Neural cell (in vitro differentiated cells): ENCODE results near the gene PLCL1. TPM values are rescaled to one million over a fixed set of nuclear protein-coding genes. Genes with fewer than 3 reads are reported as not detected.

Experiments used
- H2AFZ ChIP-seq: fragments of 200-600, 300-800 bp; sonication (generic), shearing (Covaris generic); 2 replicates; pipeline ENCODE4 v1.6.0; 2014; ENCODE audit warnings: low read depth, mild to moderate bottlenecking, antibody characterized with exemption, low read length, moderate library complexity
- H3F3A ChIP-seq: fragments of 200-600 bp; shearing (Covaris generic); 2 replicates; pipeline ENCODE4 v1.6.1; 2016; ENCODE audit warnings: mild to moderate bottlenecking, moderate library complexity, mixed read lengths, antibody characterized with exemption, low read length; ENCODE audit not compliant: insufficient read depth, poor library complexity, severe bottlenecking
- H3K27ac ChIP-seq: fragments of 200-600, 300-800 bp; sonication (generic), shearing (Covaris generic); 2 replicates; pipeline ENCODE4 v1.5.1; 2014; ENCODE audit warnings: mild to moderate bottlenecking, low read length, moderate library complexity
- H3K27me3 ChIP-seq: fragments of 300-800, 200-600 bp; sonication (generic), shearing (Covaris generic); 2 replicates; pipeline ENCODE4 v1.6.0; 2014; ENCODE audit warnings: mild to moderate bottlenecking, low read depth, low read length, moderate library complexity; ENCODE audit not compliant: insufficient read depth
- H3K36me3 ChIP-seq: fragments of 300-800, 200-600 bp; sonication (generic), shearing (Covaris generic); 2 replicates; pipeline ENCODE4 v1.5.1; 2014; ENCODE audit warnings: mild to moderate bottlenecking, antibody characterized with exemption, low read length, moderate library complexity; ENCODE audit not compliant: insufficient read depth
- H3K4me2 ChIP-seq: fragments of 300-800, 200-600 bp; sonication (generic), shearing (Covaris generic); 2 replicates; pipeline ENCODE4 v1.6.0; 2014; ENCODE audit warnings: mild to moderate bottlenecking, low read length
- H3K4me3 ChIP-seq: fragments of 300-800, 200-600 bp; sonication (generic), shearing (Covaris generic); 2 replicates; pipeline ENCODE4 v1.5.1; 2014; ENCODE audit warnings: mild to moderate bottlenecking, low read length, moderate library complexity
- H3K79me2 ChIP-seq: fragments of 200-600 bp; shearing (Covaris generic); replicated peaks from 2 replicates; pipeline ENCODE4 v1.6.0; 2014; ENCODE audit warnings: mild to moderate bottlenecking, low read length, moderate library complexity; ENCODE audit not compliant: insufficient read depth
- H3K9ac ChIP-seq: fragments of 300-800, 200-600 bp; sonication (generic), shearing (Covaris generic); 2 replicates; pipeline ENCODE4 v1.6.1; 2016; ENCODE audit warnings: mild to moderate bottlenecking, low read length, mixed read lengths
- H3K9me2 ChIP-seq: fragments of 200-600 bp; shearing (Covaris generic); 2 replicates; pipeline ENCODE4 v1.6.1; 2016; ENCODE audit warnings: mild to moderate bottlenecking, low read length, mixed read lengths; ENCODE audit not compliant: insufficient read depth
- H3K9me3 ChIP-seq: fragments of 200-600, 300-800 bp; sonication (generic), shearing (Covaris generic); 2 replicates; pipeline ENCODE4 v1.6.1; 2016; ENCODE audit warnings: mild to moderate bottlenecking, mixed run types, low read length, moderate library complexity, mixed read lengths
- H4K20me1 ChIP-seq: fragments of 200-600 bp; shearing (Covaris generic); 2 replicates; pipeline ENCODE4 v1.6.1; 2016; ENCODE audit warnings: mild to moderate bottlenecking, mixed run types; ENCODE audit not compliant: insufficient read depth
- EP300 ChIP-seq: fragments of 450-650 bp; conservative IDR thresholded peaks from 2 replicates; pipeline ENCODE4 v1.6.1; 2014; ENCODE audit warnings: antibody characterized with exemption, mild to moderate bottlenecking, moderate library complexity; ENCODE audit not compliant: poor library complexity, severe bottlenecking
- EZH2 ChIP-seq: fragments of 200-600, 300-800 bp; shearing (Covaris generic), sonication (generic); IDR thresholded peaks from 2 replicates; pipeline ENCODE4 v1.6.1; 2014; ENCODE audit warnings: antibody characterized with exemption, low read length, borderline replicate concordance, mild to moderate bottlenecking; ENCODE audit not compliant: insufficient read depth, poor library complexity, severe bottlenecking
- MXI1 ChIP-seq: fragments of 450-650 bp; conservative IDR thresholded peaks from 2 replicates; pipeline ENCODE4 v1.6.1; 2014; ENCODE audit warnings: antibody characterized with exemption, mild to moderate bottlenecking; ENCODE audit not compliant: poor library complexity, severe bottlenecking
- POLR2AphosphoS5 ChIP-seq: IDR thresholded peaks from 2 replicates; pipeline ENCODE4 v1.6.1; 2012
- RAD21 ChIP-seq: fragments of 450-650 bp; conservative IDR thresholded peaks from 2 replicates; pipeline ENCODE4 v1.6.1; 2014; ENCODE audit warnings: antibody characterized with exemption, mild to moderate bottlenecking, moderate library complexity
- REST ChIP-seq: IDR thresholded peaks from 2 replicates; pipeline ENCODE4 v1.6.1; 2012; ENCODE audit warnings: borderline replicate concordance
- SMC3 ChIP-seq: fragments of 450-650 bp; conservative IDR thresholded peaks from 2 replicates; pipeline ENCODE4 v1.6.1; 2014; ENCODE audit warnings: antibody characterized with exemption, mild to moderate bottlenecking, moderate library complexity; ENCODE audit not compliant: poor library complexity
- TAF1 ChIP-seq: IDR thresholded peaks from 2 replicates; pipeline ENCODE4 v1.6.1; 2012; ENCODE audit warnings: low read depth
- polyA plus RNA-seq: library from polyadenylated mRNA; depleted of rRNA; stranded (reverse); fragments of >200 nt; gene quantifications from 2 replicates; pipeline ENCODE4 v1.2.3, GENCODE V29; 2014
- TF ChIP-seq, protein P1 (sequence below): fragments of 450-650 bp; IDR thresholded peaks from 2 replicates; pipeline ENCODE4 v1.5.1; 2014; ENCODE audit warnings: antibody characterized with exemption, mild to moderate bottlenecking, moderate library complexity; ENCODE audit not compliant: poor library complexity, severe bottlenecking

Gene PLCL1
- polyA plus RNA-seq, 1 donor from 2014 or later = 6.8 TPM

DNA sequence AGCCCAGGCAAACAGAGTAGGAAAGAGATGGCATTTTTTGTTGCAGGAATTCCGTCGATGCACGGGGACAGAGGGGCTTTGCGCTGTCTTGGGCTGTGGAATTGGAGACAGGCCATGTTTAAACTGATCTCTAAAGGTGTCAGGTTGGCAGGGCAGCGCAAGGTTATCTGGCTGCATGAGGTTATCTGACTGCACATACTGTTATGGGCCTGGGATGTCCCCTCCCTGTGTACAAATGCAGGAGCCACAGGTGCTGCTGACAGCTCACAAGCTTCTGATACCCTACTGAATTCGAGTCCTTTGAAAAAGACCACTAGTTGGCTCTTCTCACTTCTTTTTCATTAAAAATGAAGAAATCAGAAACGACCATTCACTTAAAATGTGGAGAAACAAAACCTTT lies 255.4 kb downstream of the PLCL1 start:
- Histone ChIP-seq H3K9ac (no peak overlapping the region), H4K20me1 (no peaks in the 10 kb centered on the region), H2AFZ (no peak overlapping the region), H3K4me2 (no peak overlapping the region), H3K4me3 (no peak overlapping the region), H3K36me3 (no peaks in the 10 kb centered on the region), H3K9me3 (no peaks in the 10 kb centered on the region), H3K9me2 (no peaks in the 10 kb centered on the region), H3K27me3 (no peaks in the 10 kb centered on the region), H3K27ac (no peak overlapping the region), H3F3A (no peaks in the 10 kb centered on the region), H3K79me2 (no peaks in the 10 kb centered on the region)
- TF ChIP-seq, protein P1, sequence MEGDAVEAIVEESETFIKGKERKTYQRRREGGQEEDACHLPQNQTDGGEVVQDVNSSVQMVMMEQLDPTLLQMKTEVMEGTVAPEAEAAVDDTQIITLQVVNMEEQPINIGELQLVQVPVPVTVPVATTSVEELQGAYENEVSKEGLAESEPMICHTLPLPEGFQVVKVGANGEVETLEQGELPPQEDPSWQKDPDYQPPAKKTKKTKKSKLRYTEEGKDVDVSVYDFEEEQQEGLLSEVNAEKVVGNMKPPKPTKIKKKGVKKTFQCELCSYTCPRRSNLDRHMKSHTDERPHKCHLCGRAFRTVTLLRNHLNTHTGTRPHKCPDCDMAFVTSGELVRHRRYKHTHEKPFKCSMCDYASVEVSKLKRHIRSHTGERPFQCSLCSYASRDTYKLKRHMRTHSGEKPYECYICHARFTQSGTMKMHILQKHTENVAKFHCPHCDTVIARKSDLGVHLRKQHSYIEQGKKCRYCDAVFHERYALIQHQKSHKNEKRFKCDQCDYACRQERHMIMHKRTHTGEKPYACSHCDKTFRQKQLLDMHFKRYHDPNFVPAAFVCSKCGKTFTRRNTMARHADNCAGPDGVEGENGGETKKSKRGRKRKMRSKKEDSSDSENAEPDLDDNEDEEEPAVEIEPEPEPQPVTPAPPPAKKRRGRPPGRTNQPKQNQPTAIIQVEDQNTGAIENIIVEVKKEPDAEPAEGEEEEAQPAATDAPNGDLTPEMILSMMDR = no peak
- TF ChIP-seq EP300 (no peak), EZH2 (no peak)

DNA sequence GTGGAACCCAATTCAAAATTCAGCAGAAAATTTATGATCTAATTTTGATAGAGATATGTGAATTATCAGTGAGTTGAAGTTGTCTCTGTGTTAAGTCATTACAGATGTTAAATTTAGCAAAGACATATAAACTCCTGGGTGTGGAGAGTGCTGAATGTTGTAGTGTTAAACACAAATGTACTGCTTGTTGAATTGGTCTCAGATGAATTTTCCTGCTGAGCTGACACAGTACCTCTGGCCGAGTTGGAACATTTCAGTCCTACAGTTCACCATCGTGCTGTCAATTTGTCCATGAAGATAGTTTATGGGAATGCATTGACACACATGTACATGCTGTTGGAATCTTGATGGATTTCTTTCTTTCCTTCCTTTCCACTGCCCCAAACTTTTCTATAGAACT lies 255.9 kb downstream of the PLCL1 start:
- H3K9ac ChIP-seq = no peak overlapping the region
- no peaks in the 10 kb centered on the region for H3K79me2 ChIP-seq
- H3K27me3 ChIP-seq = no peaks in the 10 kb centered on the region
- H3K27ac ChIP-seq = no peak overlapping the region
- no peak overlapping the region for H3K4me2 ChIP-seq
- no peaks in the 10 kb centered on the region for H4K20me1 ChIP-seq
- no peak overlapping the region for H3K4me3 ChIP-seq
- TF ChIP-seq TAF1 = no peak
- no peak for TF ChIP-seq MXI1
- no peak for TF ChIP-seq REST
- TF ChIP-seq POLR2AphosphoS5 = no peak
- TF ChIP-seq EP300 = no peak
- no peak for TF ChIP-seq SMC3
- no peak overlapping the region for H2AFZ ChIP-seq
- H3K36me3 ChIP-seq = no peaks in the 10 kb centered on the region
- H3K9me3 ChIP-seq = no peaks in the 10 kb centered on the region
- H3F3A ChIP-seq = no peaks in the 10 kb centered on the region
- no peaks in the 10 kb centered on the region for H3K9me2 ChIP-seq

GRCh38 chr2:198062826-198063225 lies 258.4 kb downstream of the PLCL1 start:
- Histone ChIP-seq H3K79me2 (no peaks in the 10 kb centered on the region), H3K4me2 (no peak overlapping the region), H3K36me3 (no peaks in the 10 kb centered on the region), H4K20me1 (no peaks in the 10 kb centered on the region), H3K27ac (no peak overlapping the region), H3K9ac (no peak overlapping the region), H3F3A (no peaks in the 10 kb centered on the region), H3K9me2 (no peaks in the 10 kb centered on the region), H2AFZ (no peak overlapping the region), H3K9me3 (no peaks in the 10 kb centered on the region), H3K27me3 (no peaks in the 10 kb centered on the region), H3K4me3 (no peak overlapping the region)
- TF ChIP-seq POLR2AphosphoS5 (no peak), EZH2 (no peak), REST (no peak), EP300 (no peak), TAF1 (no peak), SMC3 (no peak), MXI1 (no peak), RAD21 (no peak)
- TF ChIP-seq, protein P1 = no peak
